Ishikawa (cell line): ENCODE data around the gene GGACT.

Experiments
- CEBPB ChIP-seq: IDR thresholded peaks from 2 replicates; pipeline ENCODE4 v1.6.1; 2012
- CREB1 ChIP-seq: IDR thresholded peaks from 2 replicates; pipeline ENCODE4 v1.6.1; 2012; ENCODE audit warnings: low read depth
- EGR1 ChIP-seq: IDR thresholded peaks from 2 replicates; pipeline ENCODE4 v1.6.1; 2012
- EP300 ChIP-seq: IDR thresholded peaks from 2 replicates; pipeline ENCODE4 v1.6.1; 2012; ENCODE audit warnings: borderline replicate concordance
- FOXM1 ChIP-seq: IDR thresholded peaks from 2 replicates; pipeline ENCODE4 v1.6.1; 2012; ENCODE audit warnings: low read depth, borderline replicate concordance
- NFIC ChIP-seq: IDR thresholded peaks from 2 replicates; pipeline ENCODE4 v1.6.1; 2012
- RAD21 ChIP-seq: IDR thresholded peaks from 2 replicates; pipeline ENCODE4 v1.6.1; 2012; ENCODE audit warnings: low read depth
- TAF1 ChIP-seq: IDR thresholded peaks from 2 replicates; pipeline ENCODE4 v1.6.1; 2012; ENCODE audit warnings: low read depth, mild to moderate bottlenecking
- TCF12 ChIP-seq: IDR thresholded peaks from 2 replicates; pipeline ENCODE4 v1.6.1; 2012; ENCODE audit warnings: low read depth
- TEAD4 ChIP-seq: IDR thresholded peaks from 2 replicates; pipeline ENCODE4 v1.6.1; 2012
- YY1 ChIP-seq: IDR thresholded peaks from 2 replicates; pipeline ENCODE4 v1.6.1; 2012; ENCODE audit warnings: low read depth
- ZBTB7A ChIP-seq: IDR thresholded peaks from 2 replicates; pipeline ENCODE4 v1.6.1; 2012; ENCODE audit warnings: low read depth
- TF ChIP-seq, protein P1 (sequence below): IDR thresholded peaks from 2 replicates; pipeline ENCODE4 v1.6.1; 2012
- TF ChIP-seq, protein P2 (sequence below): IDR thresholded peaks from 2 replicates; pipeline ENCODE4 v1.6.1; 2012; ENCODE audit warnings: low read depth, mild to moderate bottlenecking
- TF ChIP-seq, protein P3 (sequence below): IDR thresholded peaks from 2 replicates; pipeline ENCODE4 v1.6.1; 2012

The GGACT gene

DNA sequence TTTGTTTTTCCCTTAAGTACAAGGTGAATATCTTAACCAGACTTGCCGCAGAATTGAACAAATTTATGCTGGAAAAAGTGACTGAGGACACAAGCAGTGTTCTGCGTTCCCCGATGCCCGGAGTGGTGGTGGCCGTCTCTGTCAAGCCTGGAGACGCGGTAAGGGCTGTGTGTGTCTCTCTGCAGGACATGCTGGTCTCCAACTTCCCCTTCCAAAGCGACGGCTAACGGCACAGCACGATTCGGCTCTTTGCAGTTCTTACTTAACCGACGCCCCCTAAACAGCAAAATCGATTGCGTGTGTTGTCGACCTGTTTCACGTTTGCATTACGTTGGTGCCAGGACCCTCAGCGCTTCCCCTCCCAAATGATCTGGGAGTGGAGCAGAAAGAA, 73.2 kb downstream of the GGACT start:
- TF ChIP-seq ZBTB7A (no peak), EP300 (no peak), YY1 (no peak), TEAD4 (no peak), NFIC (no peak), CEBPB (no peak), EGR1 (no peak), CREB1 (no peak), FOXM1 (no peak), TCF12 (no peak), RAD21 (no peak), TAF1 (no peak)
- TF ChIP-seq, protein P1, sequence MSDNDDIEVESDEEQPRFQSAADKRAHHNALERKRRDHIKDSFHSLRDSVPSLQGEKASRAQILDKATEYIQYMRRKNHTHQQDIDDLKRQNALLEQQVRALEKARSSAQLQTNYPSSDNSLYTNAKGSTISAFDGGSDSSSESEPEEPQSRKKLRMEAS, result no peak
- TF ChIP-seq, protein P2, sequence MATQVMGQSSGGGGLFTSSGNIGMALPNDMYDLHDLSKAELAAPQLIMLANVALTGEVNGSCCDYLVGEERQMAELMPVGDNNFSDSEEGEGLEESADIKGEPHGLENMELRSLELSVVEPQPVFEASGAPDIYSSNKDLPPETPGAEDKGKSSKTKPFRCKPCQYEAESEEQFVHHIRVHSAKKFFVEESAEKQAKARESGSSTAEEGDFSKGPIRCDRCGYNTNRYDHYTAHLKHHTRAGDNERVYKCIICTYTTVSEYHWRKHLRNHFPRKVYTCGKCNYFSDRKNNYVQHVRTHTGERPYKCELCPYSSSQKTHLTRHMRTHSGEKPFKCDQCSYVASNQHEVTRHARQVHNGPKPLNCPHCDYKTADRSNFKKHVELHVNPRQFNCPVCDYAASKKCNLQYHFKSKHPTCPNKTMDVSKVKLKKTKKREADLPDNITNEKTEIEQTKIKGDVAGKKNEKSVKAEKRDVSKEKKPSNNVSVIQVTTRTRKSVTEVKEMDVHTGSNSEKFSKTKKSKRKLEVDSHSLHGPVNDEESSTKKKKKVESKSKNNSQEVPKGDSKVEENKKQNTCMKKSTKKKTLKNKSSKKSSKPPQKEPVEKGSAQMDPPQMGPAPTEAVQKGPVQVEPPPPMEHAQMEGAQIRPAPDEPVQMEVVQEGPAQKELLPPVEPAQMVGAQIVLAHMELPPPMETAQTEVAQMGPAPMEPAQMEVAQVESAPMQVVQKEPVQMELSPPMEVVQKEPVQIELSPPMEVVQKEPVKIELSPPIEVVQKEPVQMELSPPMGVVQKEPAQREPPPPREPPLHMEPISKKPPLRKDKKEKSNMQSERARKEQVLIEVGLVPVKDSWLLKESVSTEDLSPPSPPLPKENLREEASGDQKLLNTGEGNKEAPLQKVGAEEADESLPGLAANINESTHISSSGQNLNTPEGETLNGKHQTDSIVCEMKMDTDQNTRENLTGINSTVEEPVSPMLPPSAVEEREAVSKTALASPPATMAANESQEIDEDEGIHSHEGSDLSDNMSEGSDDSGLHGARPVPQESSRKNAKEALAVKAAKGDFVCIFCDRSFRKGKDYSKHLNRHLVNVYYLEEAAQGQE, result no peak
- TF ChIP-seq, protein P3, sequence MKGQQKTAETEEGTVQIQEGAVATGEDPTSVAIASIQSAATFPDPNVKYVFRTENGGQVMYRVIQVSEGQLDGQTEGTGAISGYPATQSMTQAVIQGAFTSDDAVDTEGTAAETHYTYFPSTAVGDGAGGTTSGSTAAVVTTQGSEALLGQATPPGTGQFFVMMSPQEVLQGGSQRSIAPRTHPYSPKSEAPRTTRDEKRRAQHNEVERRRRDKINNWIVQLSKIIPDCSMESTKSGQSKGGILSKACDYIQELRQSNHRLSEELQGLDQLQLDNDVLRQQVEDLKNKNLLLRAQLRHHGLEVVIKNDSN, result no peak

DNA sequence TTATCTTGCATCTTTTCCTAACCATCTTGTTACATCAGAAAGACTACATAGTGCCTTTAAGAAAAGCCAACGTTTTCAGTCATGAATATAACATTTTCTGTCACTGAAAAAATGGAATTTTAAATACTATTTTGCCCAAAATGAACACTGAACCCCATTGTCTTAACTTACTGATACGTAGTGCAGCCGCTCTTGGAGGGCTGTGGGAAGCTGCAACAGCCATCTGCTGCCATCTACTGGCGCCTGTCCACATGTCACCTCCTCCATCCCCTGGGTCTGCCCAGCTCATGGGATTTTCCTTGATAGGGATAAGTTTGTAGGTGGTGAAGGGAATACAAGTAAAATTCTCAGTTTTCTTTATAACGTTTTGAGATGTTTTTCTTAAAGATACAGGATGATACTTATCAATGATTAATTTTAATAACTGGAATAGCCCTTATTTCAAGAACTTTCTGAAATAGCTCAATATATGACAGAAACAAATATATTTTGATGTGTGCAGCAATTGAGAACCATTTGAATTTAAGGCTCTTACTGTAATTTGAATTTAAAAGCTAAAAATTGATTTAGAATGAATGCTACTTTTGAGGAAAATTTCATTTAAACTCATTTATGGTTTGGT, 73.7 kb downstream of the GGACT start:
- peak; percentile 99 for TF ChIP-seq RAD21
- TF ChIP-seq EGR1, result no peak
- TF ChIP-seq, protein P1, result 0 out of 2 replicates have a peak, but pooled peaks have one; percentile 21

DNA sequence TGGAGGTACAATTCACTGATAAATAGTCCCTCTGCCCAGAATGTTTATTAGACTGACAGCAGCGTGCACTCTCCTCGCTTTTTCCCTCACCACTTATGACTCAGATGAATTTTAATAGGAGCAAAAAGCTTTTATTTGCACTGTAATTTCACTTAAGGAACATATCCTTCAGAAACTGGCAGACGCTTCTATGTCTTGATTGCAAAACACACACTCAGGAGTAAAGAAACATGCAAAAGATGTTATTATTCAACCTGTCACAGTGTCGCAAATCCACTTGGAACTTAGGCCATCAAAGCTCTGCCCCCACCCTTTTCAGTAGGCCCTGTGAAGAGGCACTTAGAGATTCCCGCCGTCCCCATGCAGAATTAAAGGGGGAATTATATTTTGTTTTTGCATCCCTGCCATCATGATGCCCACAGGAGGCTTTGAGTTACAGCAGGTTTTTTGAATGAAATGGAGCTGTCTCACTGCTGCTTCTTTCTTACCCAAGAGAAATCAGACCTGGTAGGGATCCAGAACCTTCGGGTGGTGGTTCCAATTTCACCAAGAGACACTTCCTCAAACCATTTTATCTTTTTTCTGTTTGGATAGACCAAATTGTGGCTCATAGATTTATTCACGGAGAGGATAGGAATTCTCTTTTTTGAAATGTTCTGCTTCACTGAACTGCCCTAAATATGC, 74.5 kb downstream of the GGACT start:
- no peak for TF ChIP-seq EGR1
- no peak for TF ChIP-seq TAF1
- TF ChIP-seq RAD21, result no peak
- no peak for TF ChIP-seq TCF12
- TF ChIP-seq, protein P3, result no peak
- peak; percentile 41 for TF ChIP-seq CEBPB
- no peak for TF ChIP-seq EP300
- TF ChIP-seq NFIC, result no peak

DNA sequence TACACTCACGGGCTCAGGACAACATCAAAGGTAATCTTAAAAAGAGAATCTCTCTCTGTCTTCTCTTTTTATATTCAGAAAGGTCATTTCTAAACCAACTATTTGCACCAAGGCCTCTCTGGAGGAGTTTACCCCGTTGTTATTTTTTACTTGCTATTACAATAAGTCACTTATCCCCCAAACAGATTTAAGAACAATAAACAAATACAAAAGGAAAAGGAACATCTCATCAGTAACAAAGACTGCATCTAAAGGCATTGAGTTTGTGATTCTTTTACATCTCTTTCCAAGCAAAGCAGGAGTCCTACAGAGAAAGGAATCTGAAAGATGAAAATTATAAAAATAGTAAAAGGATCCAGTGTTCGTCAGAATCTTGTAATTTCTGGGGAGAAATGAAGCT, 75.4 kb downstream of the GGACT start:
- TF ChIP-seq TCF12 (no peak), YY1 (no peak), CEBPB (no peak), FOXM1 (no peak), RAD21 (no peak), ZBTB7A (no peak), TEAD4 (no peak)
- TF ChIP-seq, protein P2, result no peak
- TF ChIP-seq, protein P3, result no peak

DNA sequence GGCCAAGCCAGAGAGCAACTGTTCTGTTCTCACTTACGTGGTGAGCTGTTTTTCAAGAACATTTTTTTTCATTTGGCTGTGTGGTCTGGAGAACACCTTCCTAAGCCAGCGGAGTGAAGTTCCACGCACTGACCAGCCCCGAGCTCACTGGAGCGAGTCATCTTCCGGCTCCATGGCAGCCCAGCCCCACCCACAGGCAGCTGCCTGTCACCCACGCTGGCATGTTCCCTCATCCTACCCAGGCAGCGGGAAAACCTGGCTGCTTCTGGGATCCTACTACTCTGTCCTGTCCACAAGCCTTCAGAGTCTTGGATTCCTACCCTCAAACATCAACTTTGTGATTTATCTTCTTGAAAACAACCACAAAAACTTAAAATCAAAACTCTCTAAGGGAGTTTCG, 76.2 kb downstream of the GGACT start:
- TF ChIP-seq TAF1 (no peak), RAD21 (peak; percentile 23; the same call in 1 of the 2 replicates)

DNA sequence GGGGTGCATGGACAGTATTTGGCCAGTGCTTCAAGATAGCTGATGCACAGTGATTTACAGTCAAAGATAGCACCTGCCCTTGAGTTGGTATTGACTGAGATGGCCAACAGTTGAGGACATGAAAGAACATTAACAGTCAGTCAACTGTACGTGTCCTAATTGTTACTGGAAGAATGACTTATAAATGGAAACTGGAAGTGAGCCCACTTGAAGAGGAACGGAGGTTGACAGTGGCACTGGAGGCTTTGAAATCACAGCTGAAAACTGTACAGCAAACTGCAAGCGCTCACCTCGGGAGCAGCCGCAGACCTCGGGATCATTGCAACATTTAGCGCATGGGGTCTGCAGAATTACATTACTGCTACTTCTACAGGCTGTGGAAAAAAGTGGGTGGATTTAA, 77.1 kb downstream of the GGACT start:
- TF ChIP-seq TEAD4 (no peak), CREB1 (no peak), RAD21 (no peak), TAF1 (no peak), EP300 (no peak), FOXM1 (no peak), ZBTB7A (no peak), EGR1 (no peak)
- TF ChIP-seq, protein P3, result no peak
- TF ChIP-seq, protein P2, result no peak
- TF ChIP-seq, protein P1, result no peak
